ENCODE data around the gene VPS16. TPM values are rescaled to one million over a fixed set of nuclear protein-coding genes. Genes with fewer than 3 reads are reported as not detected.

Gene VPS16
- total RNA-seq, 4 donors from 2014 or later = 35.7 to 37.4 (median 36.1) TPM

DNA sequence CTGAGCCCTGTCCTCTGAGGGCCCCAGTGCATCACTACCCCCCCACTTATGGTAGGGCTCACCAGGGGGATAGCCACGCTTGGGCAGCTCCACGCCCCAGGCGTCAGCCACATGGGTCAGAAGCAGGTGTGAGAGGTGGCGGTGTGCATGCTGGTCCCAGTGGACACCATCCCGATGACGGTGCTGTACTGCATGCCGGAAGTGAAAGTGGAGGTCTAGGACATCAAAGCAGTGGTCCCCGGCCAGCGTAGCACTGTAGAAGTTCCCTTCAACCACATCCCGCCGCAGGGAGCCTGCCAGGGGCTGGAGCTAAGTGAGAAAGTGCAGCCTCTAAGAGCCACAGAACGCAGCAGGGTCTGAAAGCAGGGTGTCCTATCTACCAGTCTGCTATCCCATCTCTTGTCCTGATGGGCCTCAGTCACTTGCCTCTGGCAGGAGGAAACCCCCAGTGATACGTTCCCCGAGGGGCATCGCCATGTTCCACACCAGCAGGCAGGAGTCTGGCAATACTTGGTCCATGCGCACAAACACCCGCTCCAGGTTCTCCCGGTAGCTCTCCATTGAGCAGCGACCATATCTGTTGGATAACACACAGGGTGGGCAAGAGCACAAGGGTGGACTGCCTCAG is 2.3 kb upstream of the VPS16 start:
- Histone ChIP-seq H3K27me3 (no peaks in the 10 kb centered on the region), H3K4me1 (peaks cover 20% of the 10 kb centered on the region), H3K36me3 (peaks cover 12% of the 10 kb centered on the region), H3K9me3 (no peaks in the 10 kb centered on the region), H3K27ac (no peak overlapping the region), H3K4me3 (no peak overlapping the region)
- no peak for TF ChIP-seq POLR2AphosphoS5 (IDR thresholded peaks at IDR 0.05)
- TF ChIP-seq POLR2A (IDR thresholded peaks at IDR 0.05) = no peak
- no peak for TF ChIP-seq EP300 (IDR thresholded peaks at IDR 0.05)
- no peak for TF ChIP-seq CTCF (IDR thresholded peaks at IDR 0.05)
- 98% methylated on average over 13 of the region's 19 CpGs for WGBS
- DNase-seq (ENCODE audit: low spot score in 2 of 2) = peak in 1 of 2 donors; percentile 72

DNA sequence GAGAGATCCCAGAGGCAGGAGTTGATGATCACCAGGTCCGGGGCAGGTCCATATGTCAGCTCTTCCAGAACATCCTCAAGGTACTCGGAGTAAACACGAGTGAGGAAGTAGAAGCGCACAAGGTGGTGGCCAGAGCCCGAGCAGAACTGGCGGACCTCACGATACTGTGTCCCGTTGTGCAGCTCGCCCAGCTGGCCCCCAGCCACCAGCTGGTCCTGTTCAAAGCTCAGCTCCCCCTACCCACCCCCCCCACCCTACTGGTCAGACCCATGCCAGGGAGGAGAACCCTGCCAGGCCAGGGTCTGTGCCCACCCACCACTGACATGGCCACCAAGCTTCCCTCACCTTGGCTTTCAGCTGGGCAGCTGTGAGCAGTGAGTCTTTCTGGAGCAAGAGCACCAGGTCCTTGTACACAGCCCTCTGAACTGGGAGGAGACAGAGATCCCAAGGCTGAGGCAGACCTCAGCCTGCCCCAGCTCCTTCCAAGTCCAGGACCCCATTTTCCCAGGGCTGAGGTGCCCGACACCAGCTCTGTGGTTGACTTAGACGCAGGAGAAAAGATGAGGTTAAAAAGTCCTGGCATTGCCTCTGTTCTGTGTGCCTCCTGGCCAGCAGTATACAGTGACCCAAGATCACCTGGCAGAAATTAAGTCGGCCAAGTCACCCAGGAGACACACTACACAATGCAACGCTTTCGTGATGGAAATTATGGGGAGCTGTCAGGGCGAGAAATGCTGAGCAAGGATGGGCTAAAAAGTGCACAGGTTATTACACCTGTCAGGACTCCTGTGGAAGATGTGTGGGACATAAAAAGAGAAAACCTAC is 1.5 kb upstream of the VPS16 start:
- no peaks in the 10 kb centered on the region for H3K27me3 ChIP-seq
- no peak for DNase-seq (ENCODE audit: low spot score in 2 of 2)
- H3K4me3 ChIP-seq = peak overlapping the region; percentile 96
- WGBS = 89% methylated on average over 15 of the region's 15 CpGs
- H3K9me3 ChIP-seq = no peaks in the 10 kb centered on the region
- peaks cover 20% of the 10 kb centered on the region for H3K4me1 ChIP-seq
- no peak overlapping the region for H3K27ac ChIP-seq
- H3K36me3 ChIP-seq = peaks cover 12% of the 10 kb centered on the region
- TF ChIP-seq POLR2AphosphoS5 (IDR thresholded peaks at IDR 0.05) (no peak), EP300 (IDR thresholded peaks at IDR 0.05) (no peak), CTCF (IDR thresholded peaks at IDR 0.05) (no peak), POLR2A (IDR thresholded peaks at IDR 0.05) (no peak)

- Histone ChIP-seq H3K4me3 (peak overlapping the region; percentile 96), H3K9me3 (no peaks in the 10 kb centered on the region), H3K4me1 (peaks cover 20% of the 10 kb centered on the region), H3K36me3 (peaks cover 12% of the 10 kb centered on the region), H3K27me3 (no peaks in the 10 kb centered on the region), H3K27ac (peak overlapping the region; percentile 86)
- no peak for DNase-seq (ENCODE audit: low spot score in 2 of 2)
- WGBS = 82% methylated on average over 16 of the region's 21 CpGs
- TF ChIP-seq POLR2A (IDR thresholded peaks at IDR 0.05) (no peak), POLR2AphosphoS5 (IDR thresholded peaks at IDR 0.05) (no peak), EP300 (IDR thresholded peaks at IDR 0.05) (no peak), CTCF (IDR thresholded peaks at IDR 0.05) (no peak)
These were observed 810 bp upstream of the VPS16 start for GRCh38 chr20:2839732-2840137.

DNA sequence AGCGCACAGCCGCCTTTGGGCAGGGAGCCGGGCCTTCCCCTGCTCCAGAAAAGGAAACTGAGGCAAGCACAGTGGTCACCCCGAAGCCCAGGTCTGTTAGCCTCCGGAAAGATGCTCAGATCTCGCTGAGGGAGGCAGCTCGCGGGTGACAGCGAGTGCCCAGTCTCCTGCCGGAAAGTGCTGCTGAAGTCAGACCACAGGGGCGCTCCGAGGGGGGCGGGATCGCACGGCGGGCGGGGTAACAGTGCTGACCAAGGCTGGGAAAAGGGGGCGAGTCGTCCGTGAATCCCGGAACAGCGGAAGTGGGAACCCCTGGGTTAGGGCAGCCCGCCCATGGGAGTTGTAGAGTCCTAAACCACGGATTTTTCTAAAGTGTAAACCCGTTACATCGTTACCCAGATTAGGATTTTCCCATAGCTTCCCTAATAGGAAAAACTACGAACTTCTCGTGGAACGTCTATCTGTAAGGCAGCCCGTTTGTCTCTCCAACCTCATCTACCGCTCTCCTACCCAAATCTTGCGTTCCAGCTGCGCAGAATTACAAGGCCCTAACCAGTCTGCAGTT is 504 bp downstream of the VPS16 start:
- peak; percentile 89 to 91 for DNase-seq (ENCODE audit: low spot score in 2 of 2)
- WGBS = 11% methylated on average over 16 of the region's 33 CpGs
- Histone ChIP-seq H3K4me3 (peak overlapping the region; percentile 96), H3K36me3 (peaks cover 4% of the 10 kb centered on the region), H3K27me3 (no peaks in the 10 kb centered on the region), H3K27ac (peak overlapping the region; percentile 86), H3K9me3 (no peaks in the 10 kb centered on the region), H3K4me1 (peaks cover 20% of the 10 kb centered on the region)
- TF ChIP-seq EP300 (IDR thresholded peaks at IDR 0.05) = no peak
- TF ChIP-seq POLR2AphosphoS5 (IDR thresholded peaks at IDR 0.05) = no peak
- TF ChIP-seq CTCF (IDR thresholded peaks at IDR 0.05) = no peak
- TF ChIP-seq POLR2A (IDR thresholded peaks at IDR 0.05) = no peak

GRCh38 chr20:2845607-2846006 is 5.1 kb downstream of the VPS16 start:
- no peaks in the 10 kb centered on the region for H3K27me3 ChIP-seq
- H3K9me3 ChIP-seq = no peaks in the 10 kb centered on the region
- H3K36me3 ChIP-seq = no peaks in the 10 kb centered on the region
- TF ChIP-seq POLR2AphosphoS5 (IDR thresholded peaks at IDR 0.05) (no peak), EP300 (IDR thresholded peaks at IDR 0.05) (no peak), CTCF (IDR thresholded peaks at IDR 0.05) (no peak), POLR2A (IDR thresholded peaks at IDR 0.05) (no peak)
- H3K4me1 ChIP-seq = peaks cover 10% of the 10 kb centered on the region
- no peak for DNase-seq (ENCODE audit: low spot score in 2 of 2)
- H3K27ac ChIP-seq = no peak overlapping the region
- no peak overlapping the region for H3K4me3 ChIP-seq
- WGBS = 93% methylated on average over 2 of the region's 2 CpGs

Measured in suprapubic skin (tissue), 4 donors.